NCI-H146 treated with DMSO at 0.1 percent for 48 hours (cell line): ENCODE data around the gene DDX25.

ENCODE experiments used
- DNase-seq: peaks from one replicate; lab custom pipeline; 2025; ENCODE audit not compliant: unreplicated experiment; lab: John Stamatoyannopoulos, UW

The DDX25 gene

GRCh38 chr11:125948278-125949051 lies 44.2 kb downstream of the DDX25 start:
- DNase-seq: no peak

- DNase-seq: no peak
Observed at GRCh38 chr11:125949271-125950177, 45.2 kb downstream of the DDX25 start.

GRCh38 chr11:125950178-125950490 lies 45.8 kb downstream of the DDX25 start:
- no peak for DNase-seq

GRCh38 chr11:125950696-125951651 lies 46.7 kb downstream of the DDX25 start:
- DNase-seq: no peak

- DNase-seq: no peak
Observed at GRCh38 chr11:125951731-125952130, 47.4 kb downstream of the DDX25 start.

GRCh38 chr11:125952559-125952958 lies 48.3 kb downstream of the DDX25 start:
- no peak for DNase-seq

- DNase-seq: no peak
Observed at GRCh38 chr11:125952973-125953372, 48.7 kb downstream of the DDX25 start.

- no peak for DNase-seq
Observed at GRCh38 chr11:125953401-125953935, 49.2 kb downstream of the DDX25 start.

- DNase-seq: no peak
Observed at GRCh38 chr11:125954123-125954944, 50.0 kb downstream of the DDX25 start.

- DNase-seq: no peak
Observed at GRCh38 chr11:125954945-125955640, 50.8 kb downstream of the DDX25 start.

- no peak for DNase-seq
Observed at GRCh38 chr11:125955856-125956255, 51.5 kb downstream of the DDX25 start.

- no peak for DNase-seq
Observed at GRCh38 chr11:125956391-125957134, 52.3 kb downstream of the DDX25 start.

GRCh38 chr11:125957618-125958332 lies 53.5 kb downstream of the DDX25 start:
- no peak for DNase-seq

- no peak for DNase-seq
Observed at GRCh38 chr11:125958872-125959400, 54.6 kb downstream of the DDX25 start.

GRCh38 chr11:125959511-125959910 lies 55.2 kb downstream of the DDX25 start:
- DNase-seq: no peak

- DNase-seq: no peak
Observed at GRCh38 chr11:125959931-125960330, 55.6 kb downstream of the DDX25 start.

- DNase-seq: no peak
Observed at GRCh38 chr11:125960771-125961170, 56.5 kb downstream of the DDX25 start.

GRCh38 chr11:125967515-125967914 lies 63.2 kb downstream of the DDX25 start:
- no peak for DNase-seq
